Liver (tissue), 3 donors: Measurements from ENCODE around the gene CYP20A1.

ENCODE experiments used
- GABPA ChIP-seq, 2 donors: IDR thresholded peaks in 1 of 2; conservative IDR thresholded peaks in 1 of 2; 2 replicates each; pipeline ENCODE4 v1.6.1; 2016; ENCODE audit warnings: antibody characterized with exemption in 2 of 2, mild to moderate bottlenecking in 1 of 2, moderate library complexity in 1 of 2
- JUND ChIP-seq, 2 donors: IDR thresholded peaks; 2 replicates each; pipeline ENCODE4 v1.6.1; 2016; ENCODE audit warnings: antibody characterized with exemption in 2 of 2
- RAD21 ChIP-seq, 2 donors: IDR thresholded peaks; 2 replicates each; pipeline ENCODE4 v1.6.1; 2016; ENCODE audit warnings: antibody characterized with exemption in 2 of 2, mild to moderate bottlenecking in 2 of 2
- SP1 ChIP-seq: IDR thresholded peaks from 2 replicates; pipeline ENCODE4 v1.6.1; 2018; ENCODE audit warnings: antibody characterized with exemption, mild to moderate bottlenecking
- TF ChIP-seq, protein P1 (sequence below): fragments of 150-350 bp; IDR thresholded peaks from 2 replicates; pipeline ENCODE4 v1.5.1; 2017; ENCODE audit warnings: improper control_type of control experiment, low read depth, low read length; ENCODE audit not compliant: missing input control
- TF ChIP-seq, protein P2 (sequence below): IDR thresholded peaks from 2 replicates; pipeline ENCODE4 v1.6.1; 2016; ENCODE audit warnings: antibody characterized with exemption
- donor health status: healthy.
- donor health status: healthy.

DNA sequence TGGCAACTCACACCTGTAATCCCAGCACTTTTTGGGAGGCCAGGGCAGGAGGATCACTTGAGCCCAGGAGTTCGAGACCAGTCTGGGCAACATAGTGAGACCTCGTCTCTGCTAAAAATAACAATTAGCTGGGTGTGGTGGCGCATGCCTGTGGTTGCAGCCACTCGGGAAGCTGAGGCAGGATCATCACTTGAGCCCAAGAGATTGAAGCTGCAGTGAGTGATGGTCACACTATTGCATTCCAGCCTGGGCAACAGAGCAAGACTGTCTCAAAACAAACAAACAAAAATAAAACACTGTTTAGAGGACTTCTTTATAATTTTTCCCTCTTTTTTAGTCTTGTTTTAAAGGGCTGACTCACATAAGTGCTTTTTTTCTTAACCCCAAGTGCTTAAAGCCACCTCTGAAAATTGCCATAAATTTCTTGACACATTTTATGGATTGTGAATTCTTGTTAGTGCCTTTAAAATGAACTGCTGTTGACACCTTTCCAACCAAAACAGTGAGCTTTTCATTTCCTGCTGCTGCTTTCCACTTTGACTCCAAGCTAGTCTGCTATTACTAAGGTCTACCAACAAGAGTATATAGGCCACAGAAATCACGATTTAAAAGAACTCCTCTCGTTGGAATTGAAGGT, 41.7 kb downstream of the CYP20A1 start:
- TF ChIP-seq, protein P1, sequence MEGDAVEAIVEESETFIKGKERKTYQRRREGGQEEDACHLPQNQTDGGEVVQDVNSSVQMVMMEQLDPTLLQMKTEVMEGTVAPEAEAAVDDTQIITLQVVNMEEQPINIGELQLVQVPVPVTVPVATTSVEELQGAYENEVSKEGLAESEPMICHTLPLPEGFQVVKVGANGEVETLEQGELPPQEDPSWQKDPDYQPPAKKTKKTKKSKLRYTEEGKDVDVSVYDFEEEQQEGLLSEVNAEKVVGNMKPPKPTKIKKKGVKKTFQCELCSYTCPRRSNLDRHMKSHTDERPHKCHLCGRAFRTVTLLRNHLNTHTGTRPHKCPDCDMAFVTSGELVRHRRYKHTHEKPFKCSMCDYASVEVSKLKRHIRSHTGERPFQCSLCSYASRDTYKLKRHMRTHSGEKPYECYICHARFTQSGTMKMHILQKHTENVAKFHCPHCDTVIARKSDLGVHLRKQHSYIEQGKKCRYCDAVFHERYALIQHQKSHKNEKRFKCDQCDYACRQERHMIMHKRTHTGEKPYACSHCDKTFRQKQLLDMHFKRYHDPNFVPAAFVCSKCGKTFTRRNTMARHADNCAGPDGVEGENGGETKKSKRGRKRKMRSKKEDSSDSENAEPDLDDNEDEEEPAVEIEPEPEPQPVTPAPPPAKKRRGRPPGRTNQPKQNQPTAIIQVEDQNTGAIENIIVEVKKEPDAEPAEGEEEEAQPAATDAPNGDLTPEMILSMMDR: no peak
- TF ChIP-seq, protein P2, sequence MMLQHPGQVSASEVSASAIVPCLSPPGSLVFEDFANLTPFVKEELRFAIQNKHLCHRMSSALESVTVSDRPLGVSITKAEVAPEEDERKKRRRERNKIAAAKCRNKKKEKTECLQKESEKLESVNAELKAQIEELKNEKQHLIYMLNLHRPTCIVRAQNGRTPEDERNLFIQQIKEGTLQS: no peak
- TF ChIP-seq RAD21 (IDR thresholded peaks at IDR 0.05) (no peak), GABPA (IDR thresholded peaks at IDR 0.05 in 1 of 2, conservative IDR thresholded peaks at IDR 0.05 in 1 of 2) (no peak), SP1 (no peak), JUND (IDR thresholded peaks at IDR 0.05) (no peak)
